ENCODE measurements around the gene ENAH.
A peak's percentile ranks its signal among the peaks of the same experiment; 100 is the strongest.
"Not testable (repeated sequence)": the region's sequence is repeated elsewhere in the genome, so short reads cannot be mapped to it uniquely, and the experiment has no call there.

Gene ENAH

GRCh38 chr1:225652729-225653462, at the start of gene ENAH:
ENAH (minus strand) TSS chr1:225653123; CDS start chr1:225652690, 433 bp downstream.
- peak in 1 of 3 donors; percentile 43 for DNase-seq (ENCODE audit: low read depth in 2 of 3, low spot score in 1 of 3)

GRCh38 chr1:225700889-225701465, 48.1 kb upstream of the ENAH start:
- no peak for DNase-seq (ENCODE audit: low read depth in 2 of 3, low spot score in 1 of 3)

GRCh38 chr1:225700164-225700821, 47.4 kb upstream of the ENAH start:
- no peak for DNase-seq (ENCODE audit: low read depth in 2 of 3, low spot score in 1 of 3)

GRCh38 chr1:225699336-225699735, 46.4 kb upstream of the ENAH start:
- no peak for DNase-seq (ENCODE audit: low read depth in 2 of 3, low spot score in 1 of 3)

GRCh38 chr1:225698194-225698593, 45.3 kb upstream of the ENAH start:
- not testable (repeated sequence) for DNase-seq (ENCODE audit: low read depth in 2 of 3, low spot score in 1 of 3)

- no peak for DNase-seq (ENCODE audit: low read depth in 2 of 3, low spot score in 1 of 3)
These were observed 44.5 kb upstream of the ENAH start for GRCh38 chr1:225697428-225697827.

GRCh38 chr1:225695578-225696337, 42.8 kb upstream of the ENAH start:
- no peak for DNase-seq (ENCODE audit: low read depth in 2 of 3, low spot score in 1 of 3)

GRCh38 chr1:225694151-225694603, 41.3 kb upstream of the ENAH start:
- no peak for DNase-seq (ENCODE audit: low read depth in 2 of 3, low spot score in 1 of 3)

- not testable (repeated sequence) for DNase-seq (ENCODE audit: low read depth in 2 of 3, low spot score in 1 of 3)
These were observed 40.8 kb upstream of the ENAH start for GRCh38 chr1:225693697-225694096.

- no peak for DNase-seq (ENCODE audit: low read depth in 2 of 3, low spot score in 1 of 3)
These were observed 40.3 kb upstream of the ENAH start for GRCh38 chr1:225693085-225693696.

GRCh38 chr1:225692517-225692879, 39.6 kb upstream of the ENAH start:
- DNase-seq (ENCODE audit: low read depth in 2 of 3, low spot score in 1 of 3) = no peak

- DNase-seq (ENCODE audit: low read depth in 2 of 3, low spot score in 1 of 3) = no peak
These were observed 39.1 kb upstream of the ENAH start for GRCh38 chr1:225691861-225692516.

GRCh38 chr1:225691377-225691776, 38.5 kb upstream of the ENAH start:
- no peak for DNase-seq (ENCODE audit: low read depth in 2 of 3, low spot score in 1 of 3)

- DNase-seq (ENCODE audit: low read depth in 2 of 3, low spot score in 1 of 3) = no peak
These were observed 37.0 kb upstream of the ENAH start for GRCh38 chr1:225689882-225690459.

GRCh38 chr1:225688345-225688744, 35.4 kb upstream of the ENAH start:
- no peak for DNase-seq (ENCODE audit: low read depth in 2 of 3, low spot score in 1 of 3)

- no peak for DNase-seq (ENCODE audit: low read depth in 2 of 3, low spot score in 1 of 3)
These were observed 32.7 kb upstream of the ENAH start for GRCh38 chr1:225685476-225686176.

GRCh38 chr1:225684741-225685140, 31.8 kb upstream of the ENAH start:
- no peak for DNase-seq (ENCODE audit: low read depth in 2 of 3, low spot score in 1 of 3)

GRCh38 chr1:225681231-225681630, 28.3 kb upstream of the ENAH start:
- no peak for DNase-seq (ENCODE audit: low read depth in 2 of 3, low spot score in 1 of 3)

GRCh38 chr1:225678545-225678944, 25.6 kb upstream of the ENAH start:
- DNase-seq (ENCODE audit: low read depth in 2 of 3, low spot score in 1 of 3) = no peak

Measured in stimulated activated CD4-positive, alpha-beta T cell treated with anti-CD3 and anti-CD28 coated beads, Interleukin-12 subunit alpha, Interleukin-12 subunit beta, amount 100 ng/mL, for 48 hours (primary cell).